Keratinocyte (primary cell): Measurements from ENCODE around the gene FHOD1. TPM values are rescaled to one million over a fixed set of nuclear protein-coding genes. Genes with fewer than 3 reads are reported as not detected.

Experiments
- DNase-seq: peaks from one replicate; pipeline ENCODE4 v3.0.0-alpha.2; 2011; ENCODE audit warnings: low read depth, missing footprints, low spot score
- FAIRE-seq: peaks from 2 replicates; lab custom pipeline; 2011; peaks lifted over from hg19 to GRCh38; lab: Jason Lieb, UNC
- H2AFZ ChIP-seq: 2 replicates; pipeline ENCODE4 v1.6.0; 2012; ENCODE audit warnings: low read length, control low read depth, inconsistent platforms; ENCODE audit not compliant: control insufficient read depth
- H3K27ac ChIP-seq: 2 replicates; pipeline ENCODE4 v1.5.1; 2011; ENCODE audit warnings: low read length; ENCODE audit not compliant: control insufficient read depth, insufficient read depth
- H3K27me3 ChIP-seq: 3 replicates; pipeline ENCODE4 v1.6.0; 2011; ENCODE audit warnings: low read length; ENCODE audit not compliant: control insufficient read depth, insufficient read depth; ENCODE audit errors: extremely low read depth
- H3K36me3 ChIP-seq, 2 experiments: 2 replicates in 1 of 2; 3 replicates in 1 of 2; pipeline ENCODE4 v1.5.1; 2011; ENCODE audit warnings: low read length in 2 of 2, mild to moderate bottlenecking in 1 of 2; ENCODE audit not compliant: control insufficient read depth in 2 of 2, insufficient read depth in 2 of 2; ENCODE audit errors: extremely low read depth in 1 of 2
- H3K4me1 ChIP-seq: 3 replicates; pipeline ENCODE4 v1.5.1; 2011; ENCODE audit warnings: low read length; ENCODE audit not compliant: control insufficient read depth, insufficient read depth; ENCODE audit errors: extremely low read depth
- H3K4me2 ChIP-seq: 3 replicates; pipeline ENCODE4 v1.6.0; 2011; ENCODE audit warnings: low read depth, low read length; ENCODE audit not compliant: control insufficient read depth, insufficient read depth; ENCODE audit errors: extremely low read depth
- H3K4me3 ChIP-seq, 3 experiments: fragments of 200-600 bp in 1 of 3; sonication (generic) in 1 of 3; 2 replicates in 2 of 3; 3 replicates in 1 of 3; pipeline ENCODE4 v1.5.1; 2011 to 2016; ENCODE audit warnings: low read length in 3 of 3, mild to moderate bottlenecking in 3 of 3, control low read depth in 2 of 3, inconsistent platforms in 1 of 3, low read depth in 1 of 3, mixed read lengths in 1 of 3, mixed run types in 1 of 3, moderate library complexity in 1 of 3; ENCODE audit not compliant: control insufficient read depth in 2 of 3, insufficient read depth in 2 of 3; ENCODE audit errors: extremely low read depth in 1 of 3
- H3K79me2 ChIP-seq: 2 replicates; pipeline ENCODE4 v1.6.0; 2012; ENCODE audit warnings: low read length; ENCODE audit not compliant: control insufficient read depth, insufficient read depth
- H3K9ac ChIP-seq: 3 replicates; pipeline ENCODE4 v1.6.0; 2011; ENCODE audit warnings: low read length; ENCODE audit not compliant: control insufficient read depth, insufficient read depth; ENCODE audit errors: extremely low read depth
- H3K9me1 ChIP-seq: 3 replicates; pipeline ENCODE4 v1.6.0; 2011; ENCODE audit warnings: low read length; ENCODE audit not compliant: control insufficient read depth, insufficient read depth; ENCODE audit errors: extremely low read depth
- H3K9me3 ChIP-seq: 2 replicates; pipeline ENCODE4 v1.5.1; 2012; ENCODE audit warnings: low read depth, low read length; ENCODE audit not compliant: control insufficient read depth
- H4K20me1 ChIP-seq: 3 replicates; pipeline ENCODE4 v1.6.0; 2011; ENCODE audit warnings: low read length; ENCODE audit not compliant: control insufficient read depth, insufficient read depth; ENCODE audit errors: extremely low read depth
- EZH2 ChIP-seq: IDR thresholded peaks from one replicate; pipeline ENCODE4 v1.6.1; 2012; ENCODE audit warnings: inconsistent platforms, mild to moderate bottlenecking, low read length, moderate library complexity
- dilution Hi-C: fragments of 300-500 bp; cut with MboI; formaldehyde crosslinking; loops from one replicate; pipeline ENCODE4 v1.7.0; 2020; ENCODE audit warnings: low sequenced_read_pairs; ENCODE audit not compliant: extremely low pct_ligation_motif_present
- polyA plus RNA-seq, 5 experiments: library from polyadenylated mRNA; depleted of rRNA in 3 of 5; stranded (reverse) in 3 of 5; stranded (forward) in 1 of 5; unstranded in 1 of 5; fragments of >200 nt; gene quantifications; 1 replicate in 1 of 5; 2 replicates in 3 of 5; 3 replicates in 1 of 5; pipeline versions ENCODE4 v1.2.1 to v1.2.3, GENCODE V29; 2011 to 2012; ENCODE audit warnings: missing spikeins in 2 of 5, low read depth in 1 of 5, low replicate concordance in 1 of 5
- TF ChIP-seq, protein P1 (sequence below), 3 experiments: IDR thresholded peaks in 1 of 3; conservative IDR thresholded peaks in 1 of 3; optimal IDR thresholded peaks in 1 of 3; 2 replicates in 2 of 3; 3 replicates in 1 of 3; pipeline versions ENCODE3 to v1.5.1; 2011; ENCODE audit warnings: low read length in 3 of 3, mild to moderate bottlenecking in 3 of 3, moderate library complexity in 2 of 3, control low read depth in 1 of 3, inconsistent platforms in 1 of 3; ENCODE audit not compliant: insufficient read depth in 2 of 3; ENCODE audit errors: extremely low read depth in 1 of 3

The FHOD1 gene
- polyA plus RNA-seq, 1 donor (not counting 4 experiments of a cell fraction or from before 2014, with no cell fraction given) = 29.4 TPM

DNA sequence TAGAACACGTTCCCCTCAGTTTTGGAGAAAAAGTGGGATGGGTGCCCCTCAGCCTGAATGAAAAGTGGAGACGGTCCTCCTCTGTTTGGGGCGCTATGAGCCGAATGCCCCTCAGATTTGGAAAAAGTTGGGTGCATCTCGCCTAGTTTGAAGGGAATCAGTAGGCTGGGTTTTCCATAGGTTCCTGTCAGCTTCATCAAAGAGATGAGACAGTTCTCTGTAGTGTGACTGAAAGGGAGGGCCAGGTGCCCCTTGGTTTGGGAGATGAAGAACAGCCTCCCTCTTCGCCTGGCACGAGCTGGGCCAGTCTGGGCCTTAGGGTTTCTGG, 756 bp upstream of the FHOD1 start:
- H3K27ac ChIP-seq = no peak overlapping the region
- FAIRE-seq = no peak

DNA sequence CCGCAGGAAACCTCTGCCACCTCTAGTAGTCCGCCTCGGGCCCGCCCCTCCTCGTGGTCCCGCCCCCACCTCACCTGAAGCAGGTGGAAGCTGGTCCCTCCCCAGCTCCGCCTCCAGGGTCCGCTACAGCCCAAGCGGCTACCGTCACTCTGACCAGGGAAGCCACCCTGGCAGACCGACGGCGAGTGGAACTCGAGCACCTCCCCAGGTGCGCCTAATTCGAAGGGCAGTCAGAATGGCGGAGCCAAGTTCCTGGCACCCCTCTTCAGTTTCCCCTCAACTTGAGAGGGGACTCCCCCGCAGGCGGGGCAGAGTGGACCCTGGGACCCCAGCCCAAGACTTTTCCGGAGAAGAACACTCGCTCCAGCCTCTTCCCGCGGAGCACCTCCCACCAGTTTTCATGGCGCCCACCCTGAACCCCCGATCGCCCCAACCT, 507 bp downstream of the FHOD1 start:
- H2AFZ ChIP-seq = peak overlapping the region; percentile 4
- FAIRE-seq = peak; percentile 9
- dilution Hi-C loops = no loop called here

More for the DNA sequence above, 756 bp upstream of the FHOD1 start:
- peak overlapping the region; percentile 82 for H3K4me2 ChIP-seq
- peak overlapping the region; percentile 40 to 62 (median 57) for H3K4me3 ChIP-seq
- H3K9ac ChIP-seq = peak overlapping the region; percentile 53
- peak overlapping the region; percentile 81 for H2AFZ ChIP-seq
- dilution Hi-C loops = no loop called here
- H4K20me1 ChIP-seq = no peaks in the 10 kb centered on the region
- DNase-seq = no peak
- H3K79me2 ChIP-seq = peaks cover 10% of the 10 kb centered on the region
- no peaks in the 10 kb centered on the region for H3K9me3 ChIP-seq
- H3K9me1 ChIP-seq = no peaks in the 10 kb centered on the region
- peaks cover 43% of the 10 kb centered on the region for H3K4me1 ChIP-seq
- TF ChIP-seq, protein P1, sequence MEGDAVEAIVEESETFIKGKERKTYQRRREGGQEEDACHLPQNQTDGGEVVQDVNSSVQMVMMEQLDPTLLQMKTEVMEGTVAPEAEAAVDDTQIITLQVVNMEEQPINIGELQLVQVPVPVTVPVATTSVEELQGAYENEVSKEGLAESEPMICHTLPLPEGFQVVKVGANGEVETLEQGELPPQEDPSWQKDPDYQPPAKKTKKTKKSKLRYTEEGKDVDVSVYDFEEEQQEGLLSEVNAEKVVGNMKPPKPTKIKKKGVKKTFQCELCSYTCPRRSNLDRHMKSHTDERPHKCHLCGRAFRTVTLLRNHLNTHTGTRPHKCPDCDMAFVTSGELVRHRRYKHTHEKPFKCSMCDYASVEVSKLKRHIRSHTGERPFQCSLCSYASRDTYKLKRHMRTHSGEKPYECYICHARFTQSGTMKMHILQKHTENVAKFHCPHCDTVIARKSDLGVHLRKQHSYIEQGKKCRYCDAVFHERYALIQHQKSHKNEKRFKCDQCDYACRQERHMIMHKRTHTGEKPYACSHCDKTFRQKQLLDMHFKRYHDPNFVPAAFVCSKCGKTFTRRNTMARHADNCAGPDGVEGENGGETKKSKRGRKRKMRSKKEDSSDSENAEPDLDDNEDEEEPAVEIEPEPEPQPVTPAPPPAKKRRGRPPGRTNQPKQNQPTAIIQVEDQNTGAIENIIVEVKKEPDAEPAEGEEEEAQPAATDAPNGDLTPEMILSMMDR (optimal IDR thresholded peaks at IDR 0.05 in 1 of 3, IDR thresholded peaks at IDR 0.05 in 1 of 3, conservative IDR thresholded peaks at IDR 0.05 in 1 of 3; ENCODE audit: extremely low read depth in 1 of 3, insufficient read depth in 2 of 3, low read length in 3 of 3) = no peak
- TF ChIP-seq EZH2 = no peak
- H3K27me3 ChIP-seq = peaks cover 18% of the 10 kb centered on the region
- H3K36me3 ChIP-seq = peaks cover 0 to 5% of the 10 kb centered on the region in 2 experiments

More for the DNA sequence above, 507 bp downstream of the FHOD1 start:
- peaks cover 0 to 5% of the 10 kb centered on the region in 2 experiments for H3K36me3 ChIP-seq
- H3K9ac ChIP-seq = peak overlapping the region; percentile 79
- DNase-seq = no peak
- no peaks in the 10 kb centered on the region for H3K9me3 ChIP-seq
- peak overlapping the region; percentile 85 for H3K4me2 ChIP-seq
- peaks cover 16% of the 10 kb centered on the region for H3K79me2 ChIP-seq
- peaks cover 2% of the 10 kb centered on the region for H3K9me1 ChIP-seq
- no peaks in the 10 kb centered on the region for H4K20me1 ChIP-seq
- H3K27ac ChIP-seq = peak overlapping the region; percentile 73
- TF ChIP-seq EZH2 = no peak
- TF ChIP-seq, protein P1 (optimal IDR thresholded peaks at IDR 0.05 in 1 of 3, IDR thresholded peaks at IDR 0.05 in 1 of 3, conservative IDR thresholded peaks at IDR 0.05 in 1 of 3; ENCODE audit: extremely low read depth in 1 of 3, insufficient read depth in 2 of 3, low read length in 3 of 3) = peak in 2 of 3 experiments; percentile 17 to 32
- peak overlapping the region; percentile 79 to 86 (median 85) for H3K4me3 ChIP-seq
- H3K27me3 ChIP-seq = peaks cover 18% of the 10 kb centered on the region
- peaks cover 55% of the 10 kb centered on the region for H3K4me1 ChIP-seq
